GM19397 (cell line): ENCODE data around the gene FCN1.
"Not testable (repeated sequence)": the region's sequence is repeated elsewhere in the genome, so short reads cannot be mapped to it uniquely, and the experiment has no call there.

Source experiments
- ATAC-seq: cut with Tn5 transposase; IDR thresholded peaks from one replicate; pipeline ENCODE4 v1.9.1; 2021; ENCODE audit warnings: mild to moderate bottlenecking, moderate library complexity; ENCODE audit not compliant: unreplicated experiment

FCN1 gene

DNA sequence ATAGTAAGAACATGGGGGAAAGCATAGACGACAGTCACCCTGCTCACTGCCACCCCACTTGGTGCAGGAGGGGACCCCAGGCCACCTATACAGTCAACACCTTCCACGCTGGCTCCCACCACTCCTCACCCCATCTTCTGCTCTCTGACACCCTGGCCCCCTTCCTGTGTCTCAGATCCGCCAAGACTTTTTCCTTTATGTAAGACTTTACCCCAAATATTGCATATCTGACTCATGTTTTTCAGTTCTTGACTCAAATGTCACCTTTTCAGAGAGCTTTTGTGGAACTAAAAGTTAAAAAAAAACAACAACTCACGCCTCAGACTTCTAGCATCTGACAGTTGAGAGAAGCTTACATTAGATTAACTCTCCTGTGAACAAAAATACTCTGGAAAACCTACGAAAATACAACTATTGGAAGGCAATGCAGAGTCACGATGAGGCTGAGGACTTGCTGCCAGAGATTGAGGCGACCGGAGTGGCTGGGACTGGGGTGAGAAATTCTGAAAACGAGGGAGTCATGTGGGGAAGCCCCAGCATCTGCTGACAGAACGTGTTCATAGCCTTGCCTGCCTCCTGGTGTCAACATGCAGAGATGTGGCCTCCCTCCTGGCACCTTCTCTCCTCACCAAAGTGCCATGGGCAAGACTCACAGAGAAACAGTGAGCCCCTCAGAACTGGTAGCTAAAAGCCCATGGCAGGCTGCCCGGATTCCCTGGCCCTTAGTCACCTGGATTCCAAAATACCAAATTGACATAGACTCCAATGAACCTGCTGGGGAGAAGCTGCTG is 59.5 kb downstream of the FCN1 start:
- peak; percentile 63 for ATAC-seq

DNA sequence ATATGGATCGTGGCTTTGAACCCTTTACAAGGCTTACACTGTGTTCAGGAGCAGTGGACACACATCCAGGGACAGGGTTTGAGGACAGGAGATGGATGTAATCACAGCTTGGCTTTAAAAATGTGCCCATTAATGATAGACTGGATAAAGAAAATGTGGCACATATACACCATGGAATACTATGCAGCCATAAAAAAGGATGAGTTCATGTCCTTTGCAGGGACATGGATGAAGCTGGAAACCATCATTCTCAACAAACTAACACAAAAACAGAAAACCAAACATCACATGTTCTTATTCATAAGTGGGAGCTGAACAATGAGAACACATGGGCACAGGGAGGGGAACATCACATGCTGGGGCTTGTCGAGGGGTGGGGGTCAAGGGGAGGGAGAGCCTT is 60.3 kb downstream of the FCN1 start:
- ATAC-seq: not testable (repeated sequence)

DNA sequence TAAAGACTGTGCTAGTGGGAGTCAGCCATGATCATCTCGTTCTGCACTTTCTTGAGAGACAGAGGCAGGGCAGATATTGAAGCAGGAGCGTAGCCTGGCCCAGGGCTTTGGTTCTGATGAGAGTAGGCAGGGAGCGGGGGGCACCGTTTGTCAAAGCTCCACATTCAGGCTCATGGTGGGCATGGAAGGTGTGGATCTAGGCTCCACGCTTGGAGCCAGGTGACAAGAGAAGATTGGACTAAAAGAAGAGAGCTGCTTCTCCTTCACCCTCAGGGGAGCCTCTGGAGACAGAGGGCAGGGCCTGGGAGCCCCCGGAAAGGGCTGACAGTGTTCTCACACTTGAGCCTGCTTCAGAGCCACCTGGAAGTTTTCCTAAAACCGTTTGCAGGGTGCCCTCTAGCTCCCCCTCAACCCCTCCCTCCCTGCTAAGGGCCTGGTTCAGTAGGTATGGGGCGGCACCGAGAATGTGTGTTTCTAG is 61.8 kb downstream of the FCN1 start:
- no peak for ATAC-seq
